HG03439 (cell line): Measurements from ENCODE around the gene SNX21.

Experiments used
- ATAC-seq: cut with Tn5 transposase; IDR thresholded peaks from one replicate; pipeline ENCODE4 v1.9.1; 2021; ENCODE audit warnings: mild to moderate bottlenecking, moderate library complexity; ENCODE audit not compliant: unreplicated experiment

Gene SNX21

DNA sequence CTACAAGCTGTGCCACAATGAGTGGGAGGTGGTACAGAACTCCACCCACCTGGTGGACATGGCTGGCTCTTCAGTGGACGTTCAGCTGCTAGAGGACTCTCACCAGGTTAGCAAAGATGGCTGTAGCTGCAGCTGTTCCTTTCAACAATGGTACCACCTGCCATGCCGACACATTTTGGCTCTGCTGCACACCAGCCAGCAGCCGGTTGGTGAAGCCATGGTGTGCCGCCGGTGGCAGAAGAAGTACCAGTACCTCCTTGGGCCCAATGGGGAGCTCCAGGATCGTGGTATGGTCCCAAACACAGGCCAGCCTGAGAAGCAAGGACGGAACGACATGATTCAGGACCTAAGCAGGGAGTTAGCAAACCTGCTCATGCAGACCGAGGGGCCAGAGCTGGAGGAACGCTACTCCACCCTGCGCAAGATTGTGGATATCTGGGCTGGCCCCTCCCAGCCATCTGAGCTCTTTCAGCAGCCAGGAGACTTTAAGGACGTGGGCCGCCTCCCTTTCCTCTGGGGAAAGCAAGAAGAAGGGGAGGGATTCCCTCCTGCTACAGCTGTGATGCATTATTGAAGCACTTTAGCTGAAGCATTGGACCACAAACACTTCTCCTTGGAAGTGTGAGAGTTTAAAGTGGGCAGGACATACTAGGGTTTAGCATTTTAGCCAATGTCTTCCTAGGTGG is 44.6 kb downstream of the SNX21 start:
- no peak for ATAC-seq

DNA sequence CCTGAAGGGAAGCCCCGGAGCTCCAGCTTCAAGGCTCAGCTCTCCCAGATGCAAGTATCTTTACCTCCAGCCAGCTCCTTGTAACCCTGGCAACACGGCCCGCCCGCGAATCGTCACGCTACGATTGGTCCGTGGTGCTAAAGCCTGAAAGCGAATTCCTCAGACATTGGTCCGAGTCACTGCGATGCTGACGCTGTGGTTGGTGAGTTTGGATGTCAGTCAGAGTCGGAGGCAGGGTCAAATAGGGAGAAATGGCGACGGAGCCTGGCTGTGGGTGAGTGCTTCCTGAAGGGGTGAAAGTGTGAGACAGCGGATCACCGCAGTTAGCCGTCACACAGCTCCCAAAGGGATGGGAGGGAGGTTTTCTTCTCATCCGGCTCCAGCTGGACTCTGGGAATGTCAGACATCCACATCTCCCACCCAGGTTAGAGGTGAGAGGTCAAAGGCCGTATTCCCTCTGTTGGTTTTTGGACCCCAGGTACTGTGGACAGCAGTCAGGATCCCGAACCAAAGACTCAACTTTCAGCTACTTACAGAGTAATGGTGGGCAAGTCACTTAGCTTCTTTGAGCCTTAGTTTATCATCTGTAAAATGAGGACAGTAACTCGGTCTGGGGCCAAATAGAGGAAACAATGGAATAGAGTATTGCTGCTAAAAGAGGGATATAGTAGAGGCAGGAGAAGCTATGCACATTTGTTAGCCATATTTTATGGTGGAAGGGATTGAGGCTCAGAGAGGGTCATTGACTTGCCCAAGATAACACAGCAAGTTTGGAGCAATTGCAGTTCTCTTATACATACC is 47.6 kb downstream of the SNX21 start, which contains the start of gene ZSWIM1:
Gene ZSWIM1, plus strand, starts transcription at position 240 of the 801 bp plus-strand sequence. CDS start 1,366 bp downstream, outside the sequence.
- peak; percentile 95 for ATAC-seq

DNA sequence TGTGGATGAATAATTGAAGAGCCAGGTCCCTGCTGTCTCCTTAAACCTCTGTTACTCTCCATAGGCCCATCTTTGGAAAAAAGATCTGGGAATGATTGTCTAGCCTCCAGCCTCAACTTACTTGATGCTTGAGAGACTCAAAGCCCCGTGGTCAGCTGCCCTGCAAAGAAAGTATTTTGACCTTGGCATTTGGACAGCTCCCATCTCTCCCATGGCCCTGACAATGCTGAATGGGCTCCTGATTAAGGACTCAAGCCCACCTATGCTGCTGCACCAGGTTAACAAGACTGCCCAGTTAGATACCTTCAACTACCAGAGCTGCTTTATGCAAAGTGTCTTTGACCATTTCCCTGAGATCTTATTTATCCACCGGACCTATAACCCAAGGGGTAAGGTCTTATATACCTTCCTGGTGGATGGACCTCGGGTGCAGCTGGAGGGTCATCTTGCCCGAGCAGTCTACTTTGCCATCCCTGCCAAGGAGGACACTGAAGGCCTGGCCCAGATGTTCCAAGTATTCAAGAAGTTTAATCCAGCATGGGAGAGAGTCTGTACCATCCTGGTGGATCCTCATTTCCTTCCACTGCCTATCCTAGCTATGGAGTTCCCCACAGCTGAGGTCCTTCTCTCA is 49.0 kb downstream of the SNX21 start:
- no peak for ATAC-seq

DNA sequence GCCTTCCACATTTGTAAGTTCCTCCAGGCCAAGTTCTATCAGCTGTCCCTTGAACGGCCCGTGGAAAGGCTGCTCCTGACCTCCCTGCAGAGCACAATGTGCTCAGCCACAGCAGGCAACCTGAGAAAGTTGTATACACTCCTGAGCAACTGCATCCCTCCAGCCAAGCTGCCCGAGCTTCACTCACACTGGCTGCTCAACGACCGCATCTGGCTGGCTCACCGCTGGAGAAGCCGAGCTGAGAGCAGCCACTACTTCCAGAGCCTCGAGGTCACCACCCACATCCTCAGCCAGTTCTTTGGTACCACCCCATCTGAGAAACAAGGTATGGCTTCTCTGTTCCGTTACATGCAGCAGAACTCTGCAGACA is 49.5 kb downstream of the SNX21 start:
- no peak for ATAC-seq

DNA sequence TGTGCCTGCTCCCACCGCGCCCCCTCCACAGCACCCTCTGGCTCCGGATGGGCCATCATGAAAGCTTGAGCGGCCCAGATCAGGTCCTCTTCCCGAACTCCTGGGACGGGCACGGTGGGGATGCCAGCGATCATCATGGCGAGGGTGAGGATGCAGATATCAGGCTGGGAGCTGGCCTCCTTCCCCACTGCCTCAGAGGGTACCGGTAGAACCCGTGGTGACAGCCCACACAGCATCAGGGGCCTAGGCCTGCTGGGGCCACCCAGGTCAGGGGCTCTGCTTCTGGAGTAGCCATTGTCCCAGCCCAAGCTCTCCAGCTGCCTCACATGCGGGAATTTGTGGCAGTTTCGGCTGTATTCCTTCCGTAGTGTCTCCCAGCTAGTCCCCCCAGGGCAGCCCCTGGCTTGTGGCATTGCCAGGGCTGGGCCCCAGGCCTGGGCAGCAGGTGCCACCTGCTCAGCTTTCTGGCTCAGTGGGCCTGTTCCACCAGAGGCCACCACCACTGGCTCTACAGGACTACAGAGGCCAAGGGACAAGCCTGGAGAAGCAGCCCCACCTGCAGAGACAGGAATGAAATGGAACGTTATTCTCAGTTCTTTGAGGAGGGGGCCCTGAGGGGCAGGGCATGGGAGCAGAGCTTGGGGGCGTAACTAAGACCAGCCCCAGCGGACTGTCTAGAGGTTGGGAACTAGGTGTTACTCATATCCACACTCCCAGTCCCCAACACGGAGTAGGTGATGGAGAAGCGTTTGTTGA is 53.2 kb downstream of the SNX21 start:
- no peak for ATAC-seq

DNA sequence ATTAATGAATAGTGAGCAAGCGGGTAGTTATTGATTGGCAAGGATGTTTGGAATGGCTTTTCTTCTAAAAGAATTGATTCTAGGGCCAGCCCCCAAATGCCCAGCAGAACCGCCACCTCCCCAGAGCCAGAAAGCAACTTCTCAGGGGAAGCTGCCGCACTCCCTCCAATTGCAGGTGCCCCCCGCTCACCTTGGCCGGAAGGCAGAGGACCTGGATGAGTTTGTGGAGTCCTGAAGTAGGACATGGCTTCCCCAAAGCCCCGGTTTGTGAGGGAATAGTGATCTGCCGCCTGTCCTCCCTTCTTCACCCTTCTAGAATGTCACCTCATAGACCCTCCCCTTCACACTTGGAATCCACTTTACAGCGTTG is 53.7 kb downstream of the SNX21 start, which contains the start of gene SPATA25:
Gene SPATA25, minus strand, starts transcription at position 277 of the 370 bp plus-strand sequence. Its CDS starts 32 bp downstream, at position 245.
- ATAC-seq: no peak

DNA sequence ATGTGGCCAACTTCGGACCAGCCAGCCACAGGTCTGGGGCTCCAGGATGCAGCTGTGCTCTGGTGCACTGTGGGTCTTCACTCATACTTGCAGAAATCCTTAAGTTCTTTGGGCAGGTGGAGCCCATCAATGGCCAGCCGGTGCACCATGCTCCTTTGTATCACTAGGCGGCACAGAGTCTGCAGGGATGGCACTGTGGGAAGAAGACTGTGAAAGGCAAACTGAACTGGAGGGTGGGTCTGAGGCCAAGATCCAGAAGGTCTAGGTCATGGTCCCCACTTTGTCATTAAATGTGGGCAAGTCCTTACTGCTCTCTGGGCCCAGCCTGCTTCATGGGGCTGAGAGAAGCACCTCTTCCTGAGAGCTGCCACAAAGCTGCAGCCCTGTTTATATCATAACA is 55.1 kb downstream of the SNX21 start:
- ATAC-seq: no peak

DNA sequence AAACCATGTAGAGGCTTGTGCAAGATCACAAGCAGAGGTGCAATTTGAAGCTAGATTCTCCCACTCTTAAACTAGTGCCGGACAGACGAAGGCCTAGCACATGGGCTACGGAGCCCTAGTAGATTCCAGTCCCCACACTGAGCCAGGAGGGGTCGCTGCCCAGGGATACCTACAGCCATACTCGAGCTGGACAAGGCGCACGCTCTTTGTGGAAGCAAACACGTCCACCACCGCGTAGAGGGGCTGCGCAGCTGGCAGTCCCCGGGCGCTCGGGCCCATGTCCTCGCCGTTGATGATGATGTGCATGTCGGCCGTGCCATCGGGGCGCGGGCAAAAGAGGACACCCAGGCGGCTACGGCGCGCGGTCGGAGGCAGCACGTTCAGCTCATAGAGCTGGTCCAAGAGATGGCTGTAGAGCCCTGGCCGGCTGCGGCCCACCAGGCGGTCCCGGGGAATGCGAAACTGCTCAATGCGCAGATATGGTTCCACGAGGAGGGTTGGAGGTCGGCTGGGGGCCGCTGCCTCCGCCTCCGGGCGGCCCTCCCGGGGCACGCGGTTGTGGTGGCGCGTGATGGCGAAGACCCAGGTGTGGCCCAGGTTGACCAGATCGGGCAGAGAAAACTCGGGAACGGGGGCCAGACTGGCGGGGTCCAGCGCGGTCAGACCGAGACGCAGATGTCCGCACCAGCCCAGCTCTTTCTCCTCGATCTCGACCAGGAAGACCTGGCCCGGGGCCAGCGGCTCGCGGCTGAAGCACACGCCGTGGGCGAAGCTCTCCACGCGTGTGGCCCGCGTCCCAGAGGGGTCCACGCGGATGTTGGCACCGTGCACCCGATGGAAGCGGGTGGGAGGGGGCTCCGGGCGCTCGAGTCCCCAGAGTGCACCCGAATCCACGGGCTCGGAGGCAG is 56.7 kb downstream of the SNX21 start:
- peak; percentile 4 for ATAC-seq

DNA sequence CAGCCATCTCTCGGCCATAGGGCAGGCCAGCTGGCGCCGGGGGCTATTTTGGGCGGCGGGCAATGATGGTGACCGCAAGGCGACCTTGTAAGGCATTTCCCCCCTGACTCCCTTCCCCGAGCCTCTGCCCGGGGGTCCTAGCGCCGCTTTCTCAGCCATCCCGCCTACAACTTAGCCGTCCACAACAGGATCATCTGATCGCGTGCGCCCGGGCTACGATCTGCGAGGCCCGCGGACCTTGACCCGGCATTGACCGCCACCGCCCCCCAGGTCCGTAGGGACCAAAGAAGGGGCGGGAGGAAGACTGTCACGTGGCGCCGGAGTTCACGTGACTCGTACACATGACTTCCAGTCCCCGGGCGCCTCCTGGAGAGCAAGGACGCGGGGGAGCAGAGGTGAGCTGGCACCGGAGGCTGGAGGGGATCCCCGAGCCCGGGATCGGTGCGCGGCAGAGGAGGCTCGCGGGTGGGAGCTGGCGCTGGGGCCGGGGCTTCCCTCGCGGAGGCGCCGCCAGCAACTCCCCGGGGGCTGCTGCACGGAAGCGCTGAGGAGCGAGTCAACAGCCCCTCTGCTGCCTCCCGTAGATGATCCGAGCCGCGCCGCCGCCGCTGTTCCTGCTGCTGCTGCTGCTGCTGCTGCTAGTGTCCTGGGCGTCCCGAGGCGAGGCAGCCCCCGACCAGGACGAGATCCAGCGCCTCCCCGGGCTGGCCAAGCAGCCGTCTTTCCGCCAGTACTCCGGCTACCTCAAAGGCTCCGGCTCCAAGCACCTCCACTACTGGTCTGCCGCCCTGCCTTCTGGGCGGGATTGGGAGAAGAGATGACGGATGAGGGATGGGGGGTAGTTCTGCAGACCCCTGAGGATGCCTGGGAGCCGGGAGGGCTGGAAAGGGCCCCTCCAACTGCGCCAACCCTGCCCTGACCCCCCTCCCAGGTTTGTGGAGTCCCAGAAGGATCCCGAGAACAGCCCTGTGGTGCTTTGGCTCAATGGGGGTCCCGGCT is 57.7 kb downstream of the SNX21 start, which contains the start of the genes CTSA and NEURL2:
Gene CTSA, plus strand, starts transcription at position 351 of the 999 bp plus-strand sequence. Its CDS starts 234 bp downstream, at position 585.
Gene NEURL2, minus strand, starts transcription at position 224 of the 999 bp plus-strand sequence. Its CDS starts 217 bp downstream, at position 7.
- peak; percentile 72 for ATAC-seq

DNA sequence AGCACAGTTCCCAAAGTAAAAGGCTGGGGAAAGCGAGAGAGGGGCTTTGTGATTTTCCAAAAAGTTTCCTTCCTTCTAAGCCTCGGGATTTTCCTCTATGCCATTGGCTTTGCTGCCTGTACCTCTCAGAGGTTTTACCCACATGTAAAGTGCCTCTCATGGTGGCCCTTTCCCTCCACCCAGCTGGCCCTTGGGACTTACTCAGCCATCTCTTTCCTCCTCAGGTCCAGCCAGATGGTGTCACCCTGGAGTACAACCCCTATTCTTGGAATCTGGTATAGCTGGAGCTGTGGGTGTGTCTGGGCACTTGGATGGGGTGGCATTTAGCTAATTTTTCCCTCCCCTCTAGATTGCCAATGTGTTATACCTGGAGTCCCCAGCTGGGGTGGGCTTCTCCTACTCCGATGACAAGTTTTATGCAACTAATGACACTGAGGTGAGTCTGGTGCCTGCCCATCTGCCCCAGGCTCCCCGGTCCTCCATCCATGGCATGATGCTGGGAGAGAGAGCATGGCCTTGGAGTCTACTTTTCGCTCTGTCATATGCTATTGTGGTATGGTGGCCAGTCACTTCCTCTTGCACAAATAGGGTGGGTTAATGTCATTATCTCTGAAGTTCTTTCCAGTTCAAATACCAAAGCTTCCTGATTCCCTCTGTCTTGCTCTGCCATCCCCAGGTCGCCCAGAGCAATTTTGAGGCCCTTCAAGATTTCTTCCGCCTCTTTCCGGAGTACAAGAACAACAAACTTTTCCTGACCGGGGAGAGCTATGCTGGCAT is 58.6 kb downstream of the SNX21 start:
- no peak for ATAC-seq
